GM12875 (cell line): ENCODE data around the gene ELF5.

Experiments
- H3K4me3 ChIP-seq: one replicate; pipeline ENCODE4 v1.5.1; 2011; ENCODE audit warnings: low read depth, low read length, control low read depth
- CTCF ChIP-seq: IDR thresholded peaks from 2 replicates; pipeline ENCODE4 v1.5.1; 2011; ENCODE audit warnings: low read depth, mild to moderate bottlenecking, control low read depth, inconsistent platforms, low read length, moderate library complexity, borderline replicate concordance; ENCODE audit not compliant: insufficient read depth

ELF5 gene

GRCh38 chr11:34448223-34448994 lies 65.2 kb downstream of the ELF5 start:
- H3K4me3 ChIP-seq, result no peak overlapping the region
- no peak for TF ChIP-seq CTCF

GRCh38 chr11:34447044-34447443 lies 66.5 kb downstream of the ELF5 start:
- no peak for TF ChIP-seq CTCF
- no peak overlapping the region for H3K4me3 ChIP-seq

- TF ChIP-seq CTCF, result no peak
- no peak overlapping the region for H3K4me3 ChIP-seq
Measured at GRCh38 chr11:34446386-34446785, 67.2 kb downstream of the ELF5 start.

GRCh38 chr11:34445956-34446355 lies 67.6 kb downstream of the ELF5 start:
- no peak for TF ChIP-seq CTCF
- H3K4me3 ChIP-seq, result no peak overlapping the region

GRCh38 chr11:34444428-34444827 lies 69.2 kb downstream of the ELF5 start:
- no peak overlapping the region for H3K4me3 ChIP-seq

GRCh38 chr11:34443136-34443535 lies 70.5 kb downstream of the ELF5 start:
- no peak for TF ChIP-seq CTCF
- no peak overlapping the region for H3K4me3 ChIP-seq

More at GRCh38 chr11:34444428-34444827, 69.2 kb downstream of the ELF5 start:
- TF ChIP-seq CTCF, result no peak

GRCh38 chr11:34441814-34442213 lies 71.8 kb downstream of the ELF5 start:
- TF ChIP-seq CTCF, result no peak
- no peak overlapping the region for H3K4me3 ChIP-seq
